NOMO-1 (cell line): ENCODE data around the gene VSTM2L.

ENCODE experiments used
- DNase-seq, 2 experiments: peaks; one replicate each; lab custom pipeline; 2025; ENCODE audit not compliant: unreplicated experiment in 2 of 2; lab: John Stamatoyannopoulos, UW

VSTM2L gene

DNA sequence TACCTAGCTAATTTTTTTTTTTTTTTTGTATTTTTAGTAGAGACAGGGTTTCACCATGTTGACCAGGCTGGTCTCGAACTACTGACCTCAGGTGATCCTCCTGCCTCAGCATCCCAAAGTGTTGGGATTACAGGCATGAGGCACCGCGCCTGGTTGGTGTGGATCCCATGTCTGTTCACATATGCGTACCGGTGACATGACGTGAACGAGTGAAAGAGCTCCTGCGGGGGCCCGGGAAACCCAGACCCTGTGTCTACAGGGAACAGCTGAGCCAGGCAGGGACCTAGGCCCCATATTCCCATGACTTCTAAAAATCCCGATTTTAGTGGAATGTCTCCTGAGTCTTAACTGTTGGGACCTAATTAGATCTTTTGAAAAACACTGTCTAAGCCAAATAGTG lies 33.1 kb downstream of the VSTM2L start:
- no peak for DNase-seq

DNA sequence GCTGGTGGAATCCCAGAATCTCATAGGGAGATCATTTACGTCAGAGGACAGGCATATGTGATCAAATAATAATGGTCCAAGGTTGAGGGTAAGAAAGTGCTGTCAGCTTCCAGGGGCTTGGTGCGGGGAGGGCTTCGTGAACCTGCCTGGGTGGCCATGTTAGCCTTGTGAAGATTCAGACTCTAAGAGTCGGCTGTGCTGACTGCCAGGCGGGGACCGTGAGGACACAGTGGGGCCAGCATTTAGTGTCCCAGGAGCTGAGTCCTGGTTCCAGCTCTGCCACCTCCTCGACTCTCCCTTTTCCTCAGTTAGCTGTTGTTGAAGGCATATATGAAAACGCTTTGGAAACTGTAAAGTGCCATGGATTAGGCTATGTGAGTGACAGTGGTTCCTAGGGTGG lies 33.5 kb downstream of the VSTM2L start:
- no peak for DNase-seq

DNA sequence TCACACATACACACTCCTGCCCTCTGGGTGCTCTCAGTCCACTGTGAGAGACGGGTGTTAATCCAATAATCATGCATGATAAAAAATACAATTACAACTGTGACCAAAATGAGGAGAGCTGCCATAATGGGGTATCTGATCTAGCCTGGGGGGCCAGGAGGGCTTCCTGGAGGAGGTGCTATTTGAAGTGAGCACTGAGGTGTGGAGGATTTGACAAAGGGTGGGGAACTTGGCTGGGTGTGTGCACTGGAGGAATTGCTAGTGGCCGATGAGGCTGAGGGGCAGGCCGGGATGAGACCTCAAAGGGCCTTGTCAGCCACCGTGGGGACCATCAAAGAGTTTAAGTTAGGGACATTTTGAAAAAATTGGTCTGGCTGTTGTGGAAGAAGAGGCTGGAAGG lies 34.8 kb downstream of the VSTM2L start:
- DNase-seq: no peak

DNA sequence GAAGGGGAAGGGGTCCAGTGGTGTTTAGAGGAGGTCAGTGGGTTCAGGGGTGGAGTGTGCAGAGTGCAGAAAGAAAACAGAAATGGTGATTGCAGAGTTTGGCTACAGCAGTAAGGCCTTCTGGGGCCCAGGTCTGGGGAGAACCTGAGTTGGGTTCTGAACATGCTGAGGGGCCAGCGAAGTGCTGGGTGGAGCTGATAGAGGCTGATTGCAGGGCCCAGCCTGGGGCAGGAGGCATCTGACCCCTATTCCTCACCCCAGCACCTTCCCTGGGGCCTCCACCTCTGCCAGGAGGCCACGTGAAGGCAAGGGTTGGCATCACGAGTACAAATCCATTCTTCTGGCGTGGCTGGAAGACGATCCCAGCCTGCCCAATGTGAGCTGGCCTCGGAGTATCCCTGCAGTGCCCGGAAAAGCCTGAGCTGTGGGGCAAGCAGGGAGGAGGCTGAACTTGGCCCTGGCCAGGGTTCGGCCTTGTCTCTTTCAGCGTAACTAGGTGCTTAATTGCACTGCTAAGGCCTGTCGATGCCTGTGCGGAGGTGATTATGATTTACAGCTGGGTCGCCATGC lies 35.3 kb downstream of the VSTM2L start:
- no peak for DNase-seq

DNA sequence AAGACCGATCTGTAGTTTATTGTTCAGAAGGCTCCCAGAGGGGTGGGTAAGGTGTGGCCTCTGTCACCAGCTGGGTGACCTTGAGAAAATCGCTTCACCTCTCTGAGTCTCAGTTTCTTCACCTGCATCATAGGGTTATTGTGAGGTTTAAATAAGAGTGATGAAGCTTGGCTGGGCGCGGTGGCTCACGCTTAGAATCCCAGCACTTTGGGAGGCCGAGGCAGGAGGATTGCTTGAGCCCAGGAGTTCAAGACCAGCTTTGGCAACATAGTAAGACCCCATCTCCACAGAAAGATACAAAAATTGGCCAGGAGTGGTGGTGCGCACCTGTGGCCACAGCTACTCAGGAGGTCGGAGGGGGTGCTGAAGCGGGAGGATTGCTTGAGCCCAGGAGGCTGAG lies 36.0 kb downstream of the VSTM2L start:
- DNase-seq: no peak

DNA sequence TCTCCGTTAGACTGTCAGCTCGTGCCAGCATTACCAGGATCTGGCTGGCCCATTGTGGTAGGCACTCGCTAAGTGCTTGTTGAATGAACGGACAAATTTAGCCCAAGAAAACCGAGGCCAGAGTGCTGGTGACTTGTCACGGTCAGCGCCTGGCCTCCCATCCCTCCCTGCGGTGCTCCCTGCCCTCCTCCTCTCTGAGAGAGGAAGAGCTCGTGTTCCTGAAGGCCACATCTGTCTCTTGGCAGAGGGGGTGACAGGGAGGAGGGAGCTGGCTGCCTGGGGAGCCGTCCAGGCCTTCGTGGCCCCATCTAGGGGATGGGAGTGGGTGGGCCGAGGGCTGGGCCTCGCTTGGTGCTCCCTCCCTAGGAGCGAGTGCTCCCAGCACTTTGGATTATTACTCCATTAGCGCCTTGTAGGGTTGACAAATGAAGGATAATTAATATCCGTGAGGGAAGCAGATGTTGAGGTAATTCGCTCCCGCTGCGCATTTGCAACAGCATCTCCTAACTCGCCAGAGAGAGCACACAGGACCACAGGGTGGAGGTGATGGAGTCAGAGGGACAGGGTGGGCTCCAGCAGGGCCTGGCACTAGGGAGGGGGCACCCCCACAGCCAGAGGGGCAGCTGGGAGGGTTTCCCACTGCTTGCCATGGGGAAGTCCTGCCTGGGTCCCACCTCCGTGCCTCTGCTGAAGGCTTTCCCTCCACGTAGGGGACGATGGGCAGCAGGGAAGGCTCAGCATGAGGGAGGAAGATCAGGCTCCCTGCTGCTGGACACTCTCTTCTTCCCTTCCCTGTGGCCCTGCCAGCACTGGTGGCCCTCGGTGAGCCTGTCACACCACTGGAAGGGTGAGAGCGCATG lies 37.0 kb downstream of the VSTM2L start:
- no peak for DNase-seq

DNA sequence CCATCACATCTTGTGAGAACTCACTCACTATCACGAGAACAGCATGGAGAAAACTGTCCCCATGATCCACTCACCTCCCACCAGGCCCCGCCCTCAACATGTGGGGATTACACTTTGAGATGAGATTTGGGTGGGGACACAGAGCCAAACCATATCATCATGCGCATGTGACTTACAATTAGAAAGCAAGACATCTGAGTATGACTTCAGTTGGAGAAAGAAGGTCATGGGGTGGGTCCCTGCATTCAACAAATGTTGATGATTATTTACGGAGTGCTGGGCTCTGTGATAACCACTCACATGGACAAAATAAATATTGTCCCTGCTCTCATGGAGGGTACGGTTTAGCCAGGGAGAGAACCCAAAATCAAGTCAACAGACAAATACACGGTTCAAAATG lies 37.9 kb downstream of the VSTM2L start:
- DNase-seq: no peak

DNA sequence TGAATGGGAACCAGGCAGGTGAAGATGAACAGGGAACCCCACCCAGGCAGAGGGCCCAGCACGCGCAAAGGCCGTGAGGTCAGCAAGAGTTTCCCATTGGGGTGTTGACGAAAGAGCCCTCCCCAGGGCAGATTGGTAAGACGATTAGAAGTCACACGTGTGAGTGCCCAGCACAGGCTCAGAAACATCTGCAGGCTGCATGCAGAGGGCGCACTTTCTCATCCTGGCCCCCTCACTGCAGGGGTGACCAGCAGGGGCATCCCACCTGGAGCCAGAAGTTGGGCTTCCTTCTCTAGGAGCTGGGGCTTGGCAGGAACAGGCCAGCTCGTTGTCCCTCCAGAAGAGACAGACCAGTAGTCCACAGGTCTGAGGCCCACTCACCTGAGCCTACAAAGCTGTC lies 38.4 kb downstream of the VSTM2L start:
- no peak for DNase-seq

DNA sequence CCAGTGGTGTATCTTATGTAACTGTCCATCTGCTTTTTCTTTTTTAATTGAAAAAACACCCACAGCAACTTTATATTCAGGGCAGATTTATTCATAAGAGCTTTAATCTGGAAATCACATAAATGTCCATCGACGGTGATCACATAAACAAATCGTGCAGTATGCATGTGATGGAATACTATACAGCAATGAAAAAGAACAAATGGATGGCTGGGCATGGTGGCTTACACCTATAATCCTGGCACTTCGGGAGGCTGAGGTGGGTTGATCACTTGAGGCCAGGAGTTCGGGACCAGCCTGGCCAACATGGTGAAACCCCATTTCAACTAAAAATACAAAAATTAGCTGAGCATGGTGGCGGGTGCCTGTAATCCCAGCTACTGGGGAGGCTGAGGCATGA lies 39.1 kb downstream of the VSTM2L start:
- no peak for DNase-seq

DNA sequence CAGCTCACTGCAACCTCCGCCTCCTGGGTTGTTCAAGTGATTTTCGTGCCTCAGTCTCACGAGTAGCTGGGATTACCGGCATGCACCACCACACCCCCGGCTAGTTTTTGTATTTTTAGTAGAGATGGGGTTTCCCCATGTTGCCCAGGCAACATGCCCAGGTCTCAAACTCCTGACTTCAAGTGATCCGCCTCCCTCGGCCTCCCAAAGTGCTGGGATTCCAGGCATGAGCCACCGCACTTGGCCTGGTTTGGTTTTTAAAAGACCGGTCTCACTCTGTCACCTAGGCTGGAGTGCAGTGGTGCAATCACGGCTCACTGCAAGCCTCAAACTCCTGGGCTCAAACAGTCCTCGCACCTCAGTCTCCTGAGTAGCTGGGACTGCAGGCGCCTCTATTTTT lies 40.1 kb downstream of the VSTM2L start:
- no peak for DNase-seq

DNA sequence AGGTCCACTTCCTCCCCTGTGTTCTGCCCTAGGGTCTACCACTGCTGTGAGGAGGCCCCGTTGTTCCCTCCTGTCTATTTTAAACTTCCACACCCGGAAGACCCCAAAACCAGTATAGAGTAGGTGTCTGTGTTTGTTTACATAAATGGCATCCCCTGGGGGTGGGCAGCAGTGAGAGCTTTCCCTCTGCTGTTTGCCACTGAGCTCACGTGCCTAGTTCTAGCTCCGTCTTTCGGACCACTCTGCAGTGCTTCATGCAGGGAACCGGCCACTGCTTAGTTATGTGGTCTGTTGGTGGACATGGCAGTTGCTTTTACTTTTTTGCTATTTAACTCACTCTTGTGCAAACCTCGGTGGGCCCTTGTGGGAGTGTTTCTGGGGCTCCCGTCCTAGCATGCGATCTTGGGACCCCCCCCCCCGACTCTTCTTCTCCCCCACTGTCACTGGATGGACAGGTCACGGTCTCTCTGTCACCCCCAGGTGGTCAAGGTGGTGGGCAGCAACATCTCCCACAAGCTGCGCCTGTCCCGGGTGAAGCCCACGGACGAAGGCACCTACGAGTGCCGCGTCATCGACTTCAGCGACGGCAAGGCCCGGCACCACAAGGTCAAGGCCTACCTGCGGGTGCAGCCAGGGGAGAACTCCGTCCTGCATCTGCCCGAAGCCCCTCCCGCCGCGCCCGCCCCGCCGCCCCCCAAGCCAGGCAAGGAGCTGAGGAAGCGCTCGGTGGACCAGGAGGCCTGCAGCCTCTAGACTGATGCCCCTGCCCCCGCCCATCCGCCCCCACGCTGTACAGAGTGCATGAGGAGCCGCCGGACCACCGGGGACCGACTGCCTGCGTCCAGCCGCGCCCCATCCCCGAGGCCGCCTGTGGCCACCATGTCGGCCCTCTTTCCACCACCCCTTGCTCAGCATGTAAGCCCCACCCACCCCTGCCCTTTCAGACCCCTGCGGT lies 40.9 kb downstream of the VSTM2L start:
- DNase-seq: no peak

DNA sequence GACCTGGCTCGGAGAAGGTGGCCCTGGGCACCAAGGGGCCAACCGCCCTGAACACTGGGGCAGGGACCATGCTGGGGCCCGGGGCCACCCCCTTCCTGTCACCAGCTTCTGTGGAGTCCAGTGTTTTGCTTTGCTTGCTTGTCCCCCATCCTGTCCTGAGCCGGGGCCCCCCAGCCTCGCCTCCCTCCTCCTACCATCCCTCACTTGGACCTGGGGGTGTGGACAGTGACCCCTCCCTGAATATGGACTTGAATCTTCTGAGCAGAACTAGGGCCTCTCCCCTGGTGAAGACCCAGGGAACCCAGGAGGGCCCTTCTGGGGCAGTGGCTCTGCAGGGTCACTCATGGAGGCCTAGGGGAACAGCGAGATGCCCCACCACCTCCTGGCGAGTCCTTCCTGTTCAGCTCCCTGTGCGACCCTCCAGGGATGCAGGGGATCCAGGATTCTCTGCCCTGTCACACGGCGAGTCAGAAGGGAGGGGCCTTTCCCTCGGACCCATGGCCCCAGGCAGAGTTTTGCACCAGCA lies 41.6 kb downstream of the VSTM2L start:
- DNase-seq: no peak

DNA sequence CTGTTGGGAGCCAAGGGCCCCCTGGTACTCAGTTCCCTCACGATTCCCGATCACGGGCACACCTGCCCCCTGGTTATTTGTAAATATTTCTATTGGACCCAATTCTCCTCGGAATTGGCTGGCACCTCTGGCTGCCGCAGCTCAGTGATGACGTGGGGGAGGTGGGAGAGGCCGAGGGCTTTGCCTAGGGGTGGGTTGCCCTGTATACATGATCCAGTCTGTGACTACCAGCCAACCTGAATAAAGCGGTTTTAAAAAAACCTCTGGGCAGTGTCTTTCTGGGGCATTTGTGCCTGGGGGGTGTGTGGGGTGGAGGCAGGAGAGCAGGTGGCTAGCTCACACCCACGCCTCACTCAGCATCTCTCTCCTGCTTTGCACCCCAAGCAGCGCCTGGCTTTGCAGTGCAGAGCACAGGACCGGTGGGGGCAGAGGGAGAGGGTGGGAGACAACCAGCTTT lies 42.2 kb downstream of the VSTM2L start:
- DNase-seq: no peak

DNA sequence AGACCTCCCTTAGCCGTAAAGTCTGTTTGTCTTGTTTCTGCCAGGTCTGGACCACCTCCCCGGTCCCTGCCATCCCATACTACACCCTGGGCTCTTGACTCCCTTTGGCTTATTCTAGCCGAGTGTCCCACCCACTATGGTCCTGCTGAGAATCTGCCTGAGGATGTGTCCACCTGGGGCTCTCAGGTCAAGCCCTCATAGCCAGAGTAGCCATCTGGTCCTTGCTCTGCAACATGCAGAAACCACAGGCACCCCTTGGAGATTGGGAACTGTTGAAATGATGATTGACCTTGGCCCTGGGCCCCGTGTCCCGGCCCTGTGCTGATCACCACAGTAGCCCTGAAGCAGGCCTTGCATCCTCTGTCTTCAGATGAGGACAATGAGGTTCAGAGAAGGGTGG lies 44.0 kb downstream of the VSTM2L start:
- DNase-seq: no peak

DNA sequence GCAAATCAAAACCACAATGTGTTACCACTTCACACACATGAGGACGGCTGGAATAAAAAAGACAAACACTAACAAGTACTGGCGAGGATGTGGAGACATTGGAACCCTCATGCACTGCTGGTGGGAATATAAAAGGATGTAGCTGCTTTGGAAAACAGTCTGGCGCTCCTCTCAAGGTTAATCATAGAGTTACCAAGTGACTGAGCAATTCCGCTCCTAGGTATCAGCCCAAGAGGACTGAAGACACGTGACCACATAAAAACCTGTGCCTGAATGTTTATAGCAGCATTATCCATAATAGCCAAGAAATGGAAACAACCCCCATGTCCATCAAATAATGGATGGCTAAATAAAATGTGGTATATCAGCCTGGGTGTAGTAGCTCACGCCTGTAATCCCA lies 45.0 kb downstream of the VSTM2L start:
- DNase-seq: no peak

DNA sequence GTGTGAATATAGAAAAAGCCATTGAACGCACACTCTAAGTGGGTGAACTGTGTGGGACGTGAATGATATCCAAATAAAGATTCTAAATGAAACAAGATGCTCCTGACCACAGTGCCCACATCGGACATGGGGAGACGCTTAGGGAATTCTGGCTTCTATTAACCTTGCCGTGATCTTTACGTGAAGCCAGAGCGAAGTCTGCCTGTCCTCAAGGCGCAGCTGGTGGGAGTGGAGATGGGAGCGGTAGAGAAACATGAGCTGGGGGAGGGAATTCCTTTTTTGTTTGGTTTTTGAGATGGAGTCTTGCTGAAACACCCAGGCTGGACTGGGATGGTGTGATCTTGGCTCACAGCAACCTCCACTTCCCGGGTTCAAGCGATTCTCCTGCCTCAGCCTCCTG lies 46.0 kb downstream of the VSTM2L start:
- no peak for DNase-seq

DNA sequence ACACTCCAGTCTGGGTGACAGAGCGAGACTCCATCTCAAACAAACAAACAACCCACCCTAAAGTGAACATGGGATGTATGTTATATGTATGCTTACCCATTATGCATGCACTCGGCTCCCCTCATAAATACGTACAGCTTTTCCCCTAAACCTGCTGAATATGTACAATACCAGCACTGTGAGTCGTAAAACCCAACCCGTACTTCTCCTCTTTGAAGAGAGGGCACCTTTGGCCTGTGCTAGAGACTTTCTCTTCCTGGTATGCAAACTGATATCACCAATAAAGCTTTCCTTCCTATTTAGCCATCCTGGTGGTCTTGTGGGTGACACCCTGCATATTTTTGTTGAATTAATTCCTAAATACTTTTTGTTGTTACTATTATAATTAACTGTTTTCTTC lies 51.3 kb downstream of the VSTM2L start:
- no peak for DNase-seq

DNA sequence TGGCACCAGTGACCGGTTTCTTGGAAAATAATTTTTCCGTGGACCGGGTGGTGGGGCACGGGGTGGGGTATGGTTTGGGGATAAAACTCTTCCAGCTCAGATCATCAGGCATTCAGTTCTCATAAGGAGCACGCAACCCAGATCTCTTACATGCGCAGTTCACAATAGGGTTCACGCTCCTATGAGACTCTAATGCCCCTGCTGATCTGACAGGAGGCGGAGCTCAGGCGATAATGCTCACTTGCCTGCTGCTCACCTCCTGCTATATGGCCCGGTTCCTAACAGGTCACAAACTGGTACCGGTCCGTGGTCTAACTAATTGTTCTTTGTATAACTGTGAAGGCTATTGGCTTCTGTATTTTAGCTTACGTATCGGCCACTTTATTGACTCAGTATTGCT lies 51.7 kb downstream of the VSTM2L start:
- no peak for DNase-seq

DNA sequence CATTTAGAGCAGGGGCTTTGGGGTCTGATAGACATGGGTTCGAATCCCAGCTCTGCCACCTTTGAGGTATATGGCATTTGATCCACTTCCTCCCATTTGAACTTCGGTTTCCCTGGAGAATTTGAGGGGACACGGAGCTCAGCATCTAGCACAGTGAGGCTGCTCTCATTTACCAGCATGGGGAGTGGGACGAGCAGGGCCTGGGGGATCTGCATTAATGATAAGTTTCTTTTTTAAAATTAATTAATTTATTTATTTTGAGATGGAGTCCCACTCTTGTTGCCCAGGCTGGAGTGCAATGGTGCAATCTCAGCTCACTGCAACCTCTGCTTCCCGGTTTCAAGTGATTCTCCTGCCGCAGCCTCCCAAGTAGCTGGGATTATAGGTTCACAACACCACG lies 52.6 kb downstream of the VSTM2L start:
- DNase-seq: no peak

DNA sequence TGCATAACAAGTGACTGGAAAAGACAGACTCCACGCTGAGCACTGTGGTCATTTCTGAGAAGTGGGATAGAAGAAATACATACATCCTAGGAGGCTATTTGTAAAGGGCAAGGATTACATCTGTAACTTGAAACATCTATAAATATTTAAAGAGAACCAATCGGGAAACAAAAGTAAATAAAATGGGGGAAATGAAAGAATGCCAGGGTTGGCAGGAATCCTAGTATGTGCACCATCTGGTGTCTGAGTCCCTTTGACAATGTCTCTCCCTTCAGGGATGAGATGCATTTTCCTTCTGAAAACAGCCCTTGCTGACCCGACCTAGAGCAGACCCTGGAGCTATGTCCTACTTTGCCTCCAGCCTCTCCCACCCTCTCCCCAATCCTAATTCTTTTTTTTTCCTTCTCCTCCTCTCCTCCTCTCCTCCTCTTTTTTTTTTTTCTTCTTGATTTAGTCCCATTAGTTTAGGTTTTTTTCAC lies 53.2 kb downstream of the VSTM2L start:
- DNase-seq: no peak
